NCI-H748 treated with DMSO at 0.1 percent for 48 hours (cell line): ENCODE measurements around the gene CPXM1.

Experiments
- DNase-seq: peaks from one replicate; lab custom pipeline; 2025; lab: John Stamatoyannopoulos, UW

CPXM1 gene

DNA sequence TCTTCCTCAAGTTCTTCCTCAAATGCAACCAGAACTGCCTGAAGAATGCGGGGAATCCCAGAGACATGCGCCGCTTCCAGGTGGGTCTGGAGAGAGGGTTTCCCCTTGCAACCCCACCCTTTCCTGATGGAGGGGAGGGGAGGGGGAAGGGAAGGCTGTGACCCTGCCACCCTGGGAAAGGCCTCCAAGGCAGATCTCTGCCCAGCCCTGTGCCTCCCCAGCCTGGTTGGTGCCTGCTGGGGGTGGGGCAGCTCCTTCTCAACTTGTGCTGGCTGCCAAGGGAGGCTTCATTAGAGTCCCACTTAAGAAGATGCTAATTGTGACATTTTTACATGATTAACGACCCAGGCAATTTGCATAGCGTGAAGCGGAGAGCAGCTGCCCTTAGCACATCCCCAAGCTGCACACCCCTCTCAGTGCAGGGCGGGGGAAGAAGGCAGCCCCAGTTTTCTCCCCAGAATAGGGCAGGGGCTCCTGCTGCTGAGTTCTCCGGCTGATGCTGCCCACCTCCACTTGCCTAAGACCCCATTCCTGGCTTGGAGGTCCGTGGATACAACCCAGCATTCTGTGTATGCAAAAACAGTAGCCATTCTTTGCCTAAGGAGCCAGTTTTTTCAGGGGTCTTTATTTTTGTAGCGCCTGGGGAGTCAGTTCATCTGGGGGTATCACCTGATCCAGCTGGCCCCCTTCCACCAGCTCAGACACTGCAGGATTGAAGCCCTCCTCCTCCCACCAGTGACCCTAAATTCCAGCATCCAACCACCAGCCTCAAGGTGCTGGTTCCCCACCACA, 51.7 kb downstream of the CPXM1 start:
- DNase-seq = no peak

DNA sequence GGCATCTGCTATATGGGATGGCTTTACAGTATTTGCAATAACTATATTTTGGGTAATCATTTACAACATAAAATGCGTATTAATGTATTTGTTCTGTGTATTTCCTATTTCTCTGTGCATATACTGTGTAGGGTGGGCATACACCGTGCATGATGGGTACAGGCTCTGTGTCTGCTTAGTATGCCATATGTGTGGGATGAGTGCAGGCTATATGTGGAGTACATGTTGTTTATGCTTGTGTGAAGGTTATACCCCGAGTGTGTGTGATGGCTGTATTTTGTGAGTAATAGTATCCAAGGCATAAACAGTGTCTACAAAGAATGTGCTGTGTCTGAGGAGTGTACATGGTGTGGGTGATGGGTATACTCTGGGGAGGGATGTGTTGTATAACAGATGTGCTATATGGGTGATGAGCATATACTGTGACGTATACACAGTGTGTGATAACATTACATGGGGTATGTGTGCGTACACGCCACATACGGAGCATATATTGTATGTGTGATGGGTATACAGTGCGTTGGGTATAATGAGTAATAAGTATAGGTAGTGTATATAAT, 52.7 kb downstream of the CPXM1 start:
- no peak for DNase-seq

DNA sequence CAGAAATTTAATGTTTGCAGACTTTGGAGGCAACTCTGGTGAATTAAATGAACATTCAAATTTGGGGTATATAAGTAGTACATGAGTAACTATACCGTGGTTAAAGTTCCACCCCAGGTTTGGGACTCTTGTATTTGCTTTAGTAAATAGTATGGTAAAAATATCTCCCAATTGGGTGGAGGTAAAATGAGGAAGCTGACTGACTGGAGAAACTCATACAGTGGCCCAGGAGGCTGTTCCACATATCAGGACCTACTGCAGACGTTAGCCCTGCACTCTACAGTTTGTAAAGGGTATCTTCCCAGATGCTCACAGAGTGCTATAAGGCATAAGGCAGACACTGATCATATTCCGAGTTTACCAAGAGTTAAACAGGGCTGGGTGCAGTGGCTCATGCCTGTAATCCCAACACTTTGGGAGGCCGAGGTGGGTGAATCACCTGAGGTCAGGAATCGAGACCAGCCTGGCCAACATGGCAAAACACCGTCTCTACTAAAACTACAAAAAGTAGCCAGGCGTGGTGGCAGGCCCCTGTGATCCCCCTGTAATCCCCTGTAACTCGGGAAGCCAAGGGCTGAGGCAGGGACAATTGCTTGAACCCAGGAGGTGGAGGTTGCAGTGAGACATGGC, 53.7 kb downstream of the CPXM1 start:
- no peak for DNase-seq

DNA sequence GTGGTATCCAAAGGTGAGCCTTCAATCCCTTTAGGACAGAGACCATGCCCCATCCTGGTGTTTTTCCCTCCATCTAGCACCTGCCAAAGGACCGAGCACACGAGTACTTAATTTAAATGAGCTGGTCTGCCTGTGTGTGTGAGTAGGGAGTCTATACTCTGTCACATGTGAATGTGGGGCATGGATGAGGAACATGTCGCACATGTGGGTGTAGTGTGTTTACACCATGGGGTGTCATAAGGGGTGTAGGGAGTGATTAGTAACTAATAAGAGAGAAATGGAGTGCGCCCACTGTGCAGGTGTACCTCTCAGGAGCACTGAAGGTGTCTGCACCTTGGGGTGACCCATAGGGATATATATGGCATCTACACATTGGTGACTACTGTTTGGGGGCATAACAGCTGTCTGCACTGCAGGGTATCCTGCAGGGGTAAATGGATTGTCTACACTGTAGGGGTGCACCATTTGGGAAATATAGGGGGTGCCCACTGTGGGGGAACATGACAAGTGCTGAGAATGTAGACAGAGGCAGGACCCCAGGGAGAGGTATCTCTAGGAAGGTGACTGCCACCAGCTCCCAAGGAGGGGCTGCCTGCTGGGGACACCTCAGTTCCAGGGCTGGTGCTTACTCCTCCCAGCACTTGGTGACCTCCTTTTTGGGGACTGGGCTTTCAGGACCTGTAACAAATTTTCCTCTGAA, 54.3 kb downstream of the CPXM1 start:
- DNase-seq = no peak

DNA sequence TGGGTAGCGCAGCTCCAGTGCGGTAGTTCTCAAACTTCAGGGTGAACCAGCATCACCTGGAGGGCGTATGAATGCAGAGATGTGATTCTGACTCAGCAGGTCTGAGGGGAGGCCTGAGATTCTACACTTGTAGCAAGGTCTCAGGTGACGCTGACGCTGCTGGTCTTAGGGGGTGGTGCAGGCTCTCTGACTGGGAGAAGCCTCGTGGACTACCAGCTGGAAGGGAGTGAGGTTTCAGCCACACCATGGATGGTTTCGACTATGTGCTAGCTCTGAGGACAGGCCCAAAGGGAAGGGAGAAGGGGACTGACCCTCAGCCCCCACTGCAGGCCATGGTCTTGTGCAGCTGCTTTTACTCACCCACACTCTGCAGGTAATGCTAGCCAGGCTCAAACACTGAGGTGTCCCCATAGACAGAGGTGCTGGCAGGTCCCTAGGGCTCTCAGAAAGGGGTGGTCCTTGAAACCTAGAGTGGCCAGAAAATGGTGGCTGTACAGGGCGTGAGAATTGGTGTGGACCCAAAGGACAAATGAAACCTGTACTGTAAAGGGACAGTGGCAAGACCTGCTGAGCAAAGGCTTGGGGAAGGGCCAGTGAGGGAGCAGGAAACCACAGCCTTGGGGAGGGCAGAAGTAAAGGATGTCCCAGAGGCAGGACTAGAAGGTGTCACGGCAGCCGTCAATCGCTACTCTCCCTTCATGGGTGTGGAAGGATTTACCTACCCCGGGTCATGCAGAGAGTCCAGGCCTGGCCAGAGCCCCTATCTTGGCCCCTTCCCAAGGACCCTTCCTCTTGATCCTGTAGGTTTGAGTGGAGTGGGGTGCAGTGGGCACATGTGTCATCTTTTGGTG, 55.1 kb downstream of the CPXM1 start:
- no peak for DNase-seq
